Measurements from ENCODE around the gene SMARCE1.
A peak's percentile ranks its signal among the peaks of the same experiment; 100 is the strongest.

The SMARCE1 gene

DNA sequence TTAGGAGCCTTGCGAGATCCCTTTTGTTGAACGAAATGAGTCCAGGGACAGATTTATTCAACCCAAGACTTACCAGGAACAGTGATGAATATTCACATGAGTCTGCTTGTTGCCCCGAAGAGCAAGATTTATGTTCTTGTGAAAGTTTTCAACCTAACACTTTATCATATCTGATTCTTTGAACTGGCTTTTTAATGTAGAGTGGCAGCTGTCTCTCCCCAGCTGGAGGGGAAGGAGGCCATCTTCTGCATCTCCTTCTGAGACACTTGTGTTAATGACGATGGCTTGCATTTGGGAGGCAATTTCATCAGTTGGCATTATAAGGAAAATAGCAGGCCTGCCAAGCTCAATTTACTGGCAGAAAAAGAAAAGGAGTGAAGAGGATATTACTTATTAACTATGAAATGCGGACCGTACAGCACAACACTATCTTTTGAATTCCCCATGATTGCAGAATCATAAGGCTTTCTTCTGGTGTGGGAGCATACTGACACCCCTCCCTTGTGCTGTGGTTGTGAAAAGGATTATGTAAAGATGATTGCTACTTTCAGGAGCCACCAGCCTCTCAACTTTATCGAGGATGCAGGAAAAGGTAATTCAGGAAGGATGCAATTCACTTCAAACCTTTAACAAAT, 35.7 kb downstream of the SMARCE1 start:
- Mint-ChIP-seq H3K4me1 (ENCODE audit: low read depth) (peaks cover 79% of the 10 kb centered on the region), H3K36me3 (ENCODE audit: low read depth) (peaks cover 3% of the 10 kb centered on the region), H3K9me3 (no peaks in the 10 kb centered on the region), H3K4me3 (peak overlapping the region; percentile 9), H3K27ac (peak overlapping the region; percentile 77), H3K27me3 (ENCODE audit: low read depth) (no peaks in the 10 kb centered on the region)

GRCh38 chr17:40610359-40610758, 37.3 kb downstream of the SMARCE1 start:
- Mint-ChIP-seq H3K4me1 (ENCODE audit: low read depth) (peaks cover 79% of the 10 kb centered on the region), H3K9me3 (no peaks in the 10 kb centered on the region), H3K27me3 (ENCODE audit: low read depth) (no peaks in the 10 kb centered on the region), H3K36me3 (ENCODE audit: low read depth) (peaks cover 3% of the 10 kb centered on the region), H3K27ac (peak overlapping the region; percentile 9), H3K4me3 (no peak overlapping the region)

DNA sequence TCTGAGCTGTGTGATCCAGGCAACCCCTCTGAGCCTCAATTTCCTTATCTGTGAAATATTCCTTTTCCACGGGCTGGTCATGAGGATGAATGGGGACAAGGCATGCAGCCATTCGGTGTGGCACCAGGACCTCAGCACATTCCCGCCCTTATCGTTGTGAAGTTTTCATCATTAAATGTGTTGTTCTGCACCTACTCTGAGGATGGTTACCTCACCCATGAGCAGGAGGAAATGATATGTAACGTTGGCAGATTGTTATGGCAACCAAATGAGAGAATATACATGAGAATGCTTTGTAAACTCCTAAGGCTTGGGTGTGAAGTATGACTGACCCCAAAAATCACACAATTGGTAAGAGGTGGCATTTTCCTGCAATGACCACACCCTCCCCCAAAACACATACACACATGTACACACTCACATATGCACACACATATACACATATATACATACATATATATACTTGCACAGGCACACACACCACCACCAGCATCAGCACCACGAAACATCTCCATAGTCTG, 39.5 kb downstream of the SMARCE1 start:
- H3K9me3 Mint-ChIP-seq: no peaks in the 10 kb centered on the region
- H3K4me1 Mint-ChIP-seq (ENCODE audit: low read depth): peaks cover 81% of the 10 kb centered on the region
- H3K27me3 Mint-ChIP-seq (ENCODE audit: low read depth): no peaks in the 10 kb centered on the region
- peaks cover 7% of the 10 kb centered on the region for H3K36me3 Mint-ChIP-seq (ENCODE audit: low read depth)
- peak overlapping the region; percentile 53 for H3K4me3 Mint-ChIP-seq
- peak overlapping the region; percentile 89 for H3K27ac Mint-ChIP-seq

GRCh38 chr17:40607641-40608040, 40.0 kb downstream of the SMARCE1 start:
- Mint-ChIP-seq H3K27ac (peak overlapping the region; percentile 89), H3K36me3 (ENCODE audit: low read depth) (peaks cover 7% of the 10 kb centered on the region), H3K4me3 (peak overlapping the region; percentile 53), H3K27me3 (ENCODE audit: low read depth) (no peaks in the 10 kb centered on the region), H3K9me3 (no peaks in the 10 kb centered on the region), H3K4me1 (ENCODE audit: low read depth) (peaks cover 81% of the 10 kb centered on the region)

GRCh38 chr17:40606548-40607353, 40.9 kb downstream of the SMARCE1 start:
- Mint-ChIP-seq H3K4me1 (ENCODE audit: low read depth) (peaks cover 80% of the 10 kb centered on the region), H3K9me3 (no peaks in the 10 kb centered on the region), H3K27ac (peak overlapping the region; percentile 91), H3K27me3 (ENCODE audit: low read depth) (no peaks in the 10 kb centered on the region), H3K36me3 (ENCODE audit: low read depth) (peaks cover 5% of the 10 kb centered on the region), H3K4me3 (no peak overlapping the region)

GRCh38 chr17:40605306-40605705, 42.3 kb downstream of the SMARCE1 start:
- Mint-ChIP-seq H3K4me3 (peak overlapping the region; percentile 55), H3K27me3 (ENCODE audit: low read depth) (no peaks in the 10 kb centered on the region), H3K4me1 (ENCODE audit: low read depth) (peaks cover 87% of the 10 kb centered on the region), H3K9me3 (no peaks in the 10 kb centered on the region), H3K36me3 (ENCODE audit: low read depth) (peaks cover 5% of the 10 kb centered on the region), H3K27ac (peak overlapping the region; percentile 91)

DNA sequence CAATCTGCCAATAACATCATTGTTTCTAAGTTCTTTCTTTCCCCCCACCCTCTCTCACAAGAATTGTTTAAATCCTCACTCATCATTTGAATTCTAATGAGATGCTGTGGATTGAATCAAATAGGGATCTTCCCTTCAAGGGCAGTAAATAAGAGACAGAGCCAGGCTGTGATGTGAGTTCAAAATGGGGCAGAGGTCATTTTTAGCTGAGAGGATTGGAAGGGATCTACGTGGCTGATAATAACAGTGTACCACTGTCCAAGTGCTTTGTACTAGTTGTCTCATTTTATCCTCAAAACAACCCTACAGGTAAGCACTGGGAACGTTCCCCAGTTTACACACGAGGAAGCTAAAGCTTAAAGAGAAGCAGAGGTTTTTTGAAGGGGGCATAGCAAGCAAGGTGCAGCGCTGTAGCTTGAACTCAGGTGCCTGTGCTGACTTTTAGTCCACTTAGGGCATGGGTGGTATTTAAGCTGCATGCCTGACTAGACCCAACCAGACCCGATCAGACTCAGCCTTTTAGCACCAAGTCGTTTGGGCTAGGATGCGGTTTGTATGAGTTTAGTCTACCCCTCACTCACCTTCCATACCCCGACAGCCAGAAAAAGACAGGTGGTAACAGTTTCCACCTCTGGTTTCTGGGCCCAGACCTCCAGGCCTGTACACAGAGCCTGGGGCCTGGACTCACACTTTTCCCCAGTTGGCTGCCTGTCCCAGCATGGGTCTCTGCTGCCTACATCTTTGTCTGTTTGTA, 43.1 kb downstream of the SMARCE1 start:
- Mint-ChIP-seq H3K27ac (peak overlapping the region; percentile 91), H3K36me3 (ENCODE audit: low read depth) (peaks cover 8% of the 10 kb centered on the region), H3K4me3 (peak overlapping the region; percentile 55)

DNA sequence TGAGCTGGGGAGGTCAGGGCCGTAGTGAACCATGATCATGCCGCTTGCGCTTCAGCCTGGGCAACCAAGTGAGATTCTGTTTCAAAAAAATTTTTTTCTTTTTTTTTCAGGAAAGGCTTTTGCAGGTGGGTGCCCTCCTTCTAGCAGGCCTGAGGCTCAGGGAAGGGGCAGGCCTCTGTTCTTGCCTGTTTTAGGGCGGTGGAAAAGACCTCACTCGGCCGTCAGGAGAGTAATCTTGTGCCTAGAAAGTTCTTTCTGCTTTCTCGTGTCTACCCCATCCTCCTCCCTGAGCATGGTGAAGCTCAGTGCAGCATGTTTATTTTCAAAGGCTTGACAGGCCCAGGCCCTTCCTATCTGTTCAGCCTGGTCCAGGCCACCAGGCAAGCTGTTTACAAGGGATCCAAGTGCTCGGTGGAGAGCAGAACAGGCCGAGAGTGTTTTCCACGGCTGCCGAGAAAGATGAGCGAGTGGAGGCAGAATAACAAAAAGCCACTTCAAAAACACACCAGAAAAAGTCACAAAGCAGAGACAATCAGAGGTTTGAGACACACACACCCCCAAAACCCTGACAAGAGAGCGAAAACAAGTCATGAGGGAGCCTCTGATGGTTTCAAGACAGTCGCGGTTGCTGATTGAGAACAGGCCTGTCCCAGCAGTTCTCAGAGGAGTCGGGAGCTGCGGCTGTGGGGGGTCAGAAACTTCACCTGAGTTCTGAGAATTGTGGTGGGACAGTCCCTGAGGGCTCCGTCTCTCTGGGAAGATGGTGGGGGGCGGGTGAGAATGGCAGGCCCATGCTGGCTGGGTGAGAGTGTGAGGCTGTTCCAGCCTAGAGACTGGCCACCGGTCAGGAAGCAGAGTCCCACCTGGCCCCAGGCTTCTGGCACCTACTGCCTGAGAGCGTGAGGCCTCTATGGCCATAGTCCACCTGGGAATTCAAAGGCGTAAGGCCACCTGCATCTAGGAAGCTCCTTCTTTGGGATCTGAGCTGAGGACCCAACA, 44.9 kb downstream of the SMARCE1 start:
- Mint-ChIP-seq H3K4me3 (peak overlapping the region; percentile 60), H3K27ac (peak overlapping the region; percentile 98)

More for the DNA sequence above, 43.1 kb downstream of the SMARCE1 start:
- H3K27me3 Mint-ChIP-seq (ENCODE audit: low read depth): no peaks in the 10 kb centered on the region
- H3K4me1 Mint-ChIP-seq (ENCODE audit: low read depth): peaks cover 86% of the 10 kb centered on the region
- no peaks in the 10 kb centered on the region for H3K9me3 Mint-ChIP-seq

DNA sequence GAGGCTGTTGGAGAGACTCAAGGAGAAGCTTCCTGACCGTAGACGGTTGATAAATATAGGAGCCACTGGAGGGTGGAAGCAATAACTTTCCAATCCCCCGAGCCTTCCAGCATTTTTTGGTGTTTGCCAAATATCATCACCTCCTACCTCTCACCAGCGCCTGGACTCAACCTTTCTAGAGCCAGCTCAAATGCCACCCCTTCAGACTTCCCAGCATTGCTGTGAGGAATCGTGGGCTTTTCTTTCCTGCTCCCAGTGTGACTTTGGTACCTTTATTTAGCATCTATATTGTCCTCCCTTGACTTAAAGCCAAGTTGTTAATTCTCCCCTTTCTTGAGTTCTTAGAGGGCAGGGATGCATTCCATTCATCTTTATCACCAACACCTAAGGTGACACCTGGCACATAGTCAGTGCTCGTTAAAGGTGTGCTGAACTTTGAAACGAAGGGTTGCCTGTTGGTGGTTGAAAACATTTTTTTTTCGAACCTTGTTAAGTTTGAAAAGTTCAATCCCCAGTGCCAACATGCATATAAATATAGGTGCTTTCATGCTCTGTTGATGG, 47.1 kb downstream of the SMARCE1 start:
- Mint-ChIP-seq H3K4me1 (ENCODE audit: low read depth) (peaks cover 84% of the 10 kb centered on the region), H3K27me3 (ENCODE audit: low read depth) (no peaks in the 10 kb centered on the region), H3K27ac (no peak overlapping the region), H3K36me3 (ENCODE audit: low read depth) (peaks cover 16% of the 10 kb centered on the region), H3K4me3 (no peak overlapping the region), H3K9me3 (peaks cover 3% of the 10 kb centered on the region)

More for the DNA sequence above, 44.9 kb downstream of the SMARCE1 start:
- Mint-ChIP-seq H3K9me3 (no peaks in the 10 kb centered on the region), H3K4me1 (ENCODE audit: low read depth) (peaks cover 85% of the 10 kb centered on the region), H3K27me3 (ENCODE audit: low read depth) (no peaks in the 10 kb centered on the region), H3K36me3 (ENCODE audit: low read depth) (peaks cover 12% of the 10 kb centered on the region)

DNA sequence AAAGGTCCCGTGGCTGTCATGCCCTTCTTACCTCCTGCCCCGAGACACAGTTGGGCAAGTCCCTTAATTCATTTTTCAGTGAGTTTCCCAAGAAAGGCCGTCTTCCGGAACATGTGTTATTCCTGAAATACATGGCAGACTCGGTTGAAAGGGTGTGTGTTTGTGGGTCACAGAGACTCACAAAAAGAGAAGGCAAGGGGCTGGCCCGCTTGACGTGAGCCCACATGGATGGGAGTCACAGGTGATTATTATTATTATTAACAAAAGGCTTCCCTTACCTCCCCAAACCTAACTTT, 48.2 kb downstream of the SMARCE1 start:
- no peak overlapping the region for H3K4me3 Mint-ChIP-seq
- peaks cover 76% of the 10 kb centered on the region for H3K4me1 Mint-ChIP-seq (ENCODE audit: low read depth)

GRCh38 chr17:40598619-40599467, 48.8 kb downstream of the SMARCE1 start:
- H3K4me3 Mint-ChIP-seq: peak overlapping the region; percentile 67
- peaks cover 13% of the 10 kb centered on the region for H3K36me3 Mint-ChIP-seq (ENCODE audit: low read depth)
- peak overlapping the region; percentile 99 for H3K27ac Mint-ChIP-seq
- H3K27me3 Mint-ChIP-seq (ENCODE audit: low read depth): no peaks in the 10 kb centered on the region
- peaks cover 3% of the 10 kb centered on the region for H3K9me3 Mint-ChIP-seq
- peaks cover 72% of the 10 kb centered on the region for H3K4me1 Mint-ChIP-seq (ENCODE audit: low read depth)

More for the DNA sequence above, 48.2 kb downstream of the SMARCE1 start:
- Mint-ChIP-seq H3K27me3 (ENCODE audit: low read depth) (no peaks in the 10 kb centered on the region), H3K36me3 (ENCODE audit: low read depth) (peaks cover 16% of the 10 kb centered on the region), H3K27ac (peak overlapping the region; percentile 99), H3K9me3 (peaks cover 3% of the 10 kb centered on the region)

DNA sequence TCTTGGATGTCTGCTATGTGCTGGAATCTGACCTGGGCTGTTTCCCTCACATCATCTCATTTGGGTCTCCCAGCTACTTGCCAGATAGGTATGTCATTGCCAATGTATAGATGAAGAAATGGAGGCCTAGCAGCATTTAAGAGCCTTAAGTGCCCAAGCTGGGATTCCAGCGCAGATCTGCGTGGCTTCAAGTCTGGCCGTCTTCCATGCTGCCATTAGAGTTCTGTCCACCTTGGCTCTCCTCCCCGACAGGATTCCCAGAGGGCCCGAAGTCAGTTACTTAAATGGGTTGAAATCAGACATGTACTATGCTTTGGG, 49.4 kb downstream of the SMARCE1 start:
- Mint-ChIP-seq H3K27ac (peak overlapping the region; percentile 99), H3K36me3 (ENCODE audit: low read depth) (peaks cover 13% of the 10 kb centered on the region), H3K4me1 (ENCODE audit: low read depth) (peaks cover 70% of the 10 kb centered on the region), H3K27me3 (ENCODE audit: low read depth) (no peaks in the 10 kb centered on the region), H3K4me3 (peak overlapping the region; percentile 67), H3K9me3 (peaks cover 3% of the 10 kb centered on the region)

Data from T-helper 1 cell treated with Interleukin-12 subunit alpha and Interleukin-12 subunit beta and Interleukin-4 antibody, amounts not matched to agents 30 μg/mL and 1 μg/mL, for 36 hours (primary cell).